HUDEP-2 (cell line): ENCODE data around the gene SEPSECS.

Experiments used
- DNase-seq, 76 experiments: peaks; one replicate each; lab custom pipeline; 2025; ENCODE audit not compliant: unreplicated experiment in 76 of 76; lab: John Stamatoyannopoulos, UW

Gene SEPSECS

DNA sequence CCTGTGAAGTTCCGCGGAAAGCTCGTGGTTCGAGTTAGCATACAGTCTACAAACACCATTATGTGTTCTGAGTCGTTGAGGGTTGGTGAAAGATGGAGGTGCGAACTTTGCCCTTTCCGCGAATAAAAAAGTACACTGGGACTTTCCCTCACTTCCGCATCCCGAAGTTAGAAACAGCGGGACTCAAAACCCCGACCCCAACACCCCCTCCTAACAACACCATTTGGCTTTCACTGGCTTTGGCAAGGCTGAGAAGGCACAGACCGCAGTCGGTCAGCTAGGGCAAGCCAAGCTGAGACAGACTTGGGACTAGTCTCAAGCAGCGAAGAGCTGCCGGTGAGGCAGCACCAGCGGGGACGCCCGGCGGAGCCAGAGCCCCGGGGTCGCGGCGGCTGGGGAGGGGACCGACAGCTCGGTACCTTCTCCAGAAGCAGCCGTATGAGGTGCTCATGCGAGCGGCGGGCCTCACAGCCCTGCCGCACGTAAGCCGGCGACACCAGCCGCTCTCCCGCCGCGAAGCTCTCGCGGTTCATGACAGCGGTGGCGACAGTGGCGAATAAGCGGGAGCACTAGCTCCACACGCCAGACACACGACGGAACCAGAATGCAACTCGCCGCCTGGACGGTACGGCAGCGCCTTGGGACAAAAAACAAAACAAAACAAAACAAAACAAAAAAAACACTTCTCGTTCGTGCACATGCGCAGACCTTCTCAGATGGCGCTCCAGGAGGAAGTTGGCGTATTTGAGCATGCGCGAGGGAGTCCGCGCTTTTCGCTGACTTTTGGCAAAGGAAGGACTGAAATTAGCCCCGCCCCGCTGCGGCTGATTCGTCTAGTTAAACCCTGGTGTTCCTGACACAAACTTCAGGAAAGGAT lies at the start of gene SEPSECS:
Gene SEPSECS (minus strand): TSS at position 613 of the 877 bp plus-strand sequence. CDS start 80 bp downstream, at position 533.
- DNase-seq, result peak; percentile 55 to 98 (median 94)

DNA sequence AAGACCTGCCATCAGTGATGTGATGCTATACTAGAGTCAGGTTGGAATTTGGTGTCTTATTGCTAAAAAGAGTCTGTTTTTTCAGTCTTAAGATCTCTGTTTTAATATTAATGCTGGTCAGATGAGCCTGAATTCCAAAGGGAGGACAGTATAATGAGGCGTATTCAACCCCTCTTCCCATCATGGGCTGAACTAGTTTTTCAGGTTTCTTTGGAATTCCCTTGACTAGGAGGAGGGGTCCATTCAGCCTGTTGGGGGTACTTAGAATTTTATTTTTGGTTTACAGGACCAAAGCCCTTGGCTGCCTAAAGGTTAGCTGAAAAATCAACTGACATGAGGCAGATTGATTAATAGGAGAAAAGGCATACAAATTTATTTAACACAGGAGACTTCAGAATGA lies 49.5 kb upstream of the SEPSECS start:
- no peak for DNase-seq

DNA sequence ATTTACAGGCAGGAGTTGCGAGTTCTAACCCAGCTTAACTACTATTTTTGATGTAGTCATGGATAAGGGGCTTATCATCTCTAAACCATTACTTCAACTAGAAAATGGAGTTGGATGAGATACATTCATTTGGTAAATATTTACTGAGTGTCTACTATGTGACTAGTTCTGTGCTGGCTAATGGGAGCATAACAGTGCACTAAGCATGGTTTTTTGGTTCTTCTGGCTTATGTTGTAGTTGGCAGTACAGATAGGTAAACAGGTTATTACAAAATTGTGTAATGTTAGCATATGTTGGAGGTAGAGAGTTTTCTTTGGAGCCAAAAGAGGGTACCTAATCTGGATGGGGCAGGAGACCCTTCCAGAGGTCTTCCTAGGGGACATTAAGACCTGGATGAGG lies 47.7 kb upstream of the SEPSECS start:
- DNase-seq, result no peak

DNA sequence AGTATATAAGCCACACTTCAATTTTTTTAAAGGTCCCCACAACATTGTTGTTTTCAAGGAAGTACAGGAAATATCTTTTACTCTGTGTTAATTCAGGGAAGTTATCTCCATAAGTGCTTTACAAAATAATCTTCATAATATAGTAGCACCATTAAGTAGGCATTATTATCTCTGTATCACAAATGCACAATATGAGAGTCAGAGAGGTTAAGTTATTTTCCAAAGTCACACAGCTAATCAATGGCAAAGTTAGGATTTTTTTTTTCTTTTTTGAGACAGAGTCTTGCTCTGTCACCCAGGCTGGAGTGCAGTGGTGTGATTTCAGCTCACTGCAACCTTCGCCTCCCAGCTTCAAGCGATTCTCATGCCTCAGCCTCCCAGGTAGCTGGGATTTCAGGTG lies 38.5 kb upstream of the SEPSECS start:
- no peak for DNase-seq

DNA sequence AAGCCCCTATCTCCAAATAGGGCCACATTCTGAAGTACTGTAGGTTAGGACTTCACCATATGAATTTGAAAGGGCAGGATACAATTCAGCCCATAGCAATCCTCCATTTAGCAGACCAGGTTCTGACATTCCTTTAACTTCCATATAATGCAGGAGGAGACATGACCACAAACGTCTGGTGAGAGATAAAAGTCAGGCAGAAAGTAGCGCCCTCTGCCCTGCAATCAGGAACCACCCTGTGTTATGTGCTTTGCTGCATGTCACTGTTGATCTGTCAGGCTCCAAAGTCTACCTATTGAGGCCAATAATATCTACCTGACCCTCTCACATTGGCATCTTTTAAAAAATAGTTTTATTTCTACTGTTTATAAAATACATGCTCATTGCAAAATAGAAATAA lies 30.2 kb upstream of the SEPSECS start:
- peak in 6 of 76 experiments; percentile 2 to 13 (median 8) for DNase-seq

DNA sequence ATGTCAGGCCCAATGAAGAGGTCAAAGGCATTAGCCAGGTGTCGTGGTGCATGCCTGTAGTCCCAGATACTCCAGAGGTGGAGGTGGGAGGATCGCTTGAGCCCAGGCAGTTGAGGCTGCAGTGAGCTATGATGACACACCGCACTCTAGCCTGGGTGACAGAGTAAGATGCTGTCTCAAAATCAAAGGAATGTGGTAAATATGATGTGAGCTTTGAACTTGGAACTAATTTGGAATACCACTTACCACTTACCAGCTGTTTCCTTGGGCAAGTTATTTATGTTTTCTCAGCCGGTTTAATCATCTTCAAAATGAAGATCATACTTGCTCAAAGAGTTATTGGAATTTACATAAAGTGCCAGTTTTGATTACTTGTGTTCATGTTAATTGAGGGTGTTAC lies 23.8 kb upstream of the SEPSECS start:
- DNase-seq, result no peak

DNA sequence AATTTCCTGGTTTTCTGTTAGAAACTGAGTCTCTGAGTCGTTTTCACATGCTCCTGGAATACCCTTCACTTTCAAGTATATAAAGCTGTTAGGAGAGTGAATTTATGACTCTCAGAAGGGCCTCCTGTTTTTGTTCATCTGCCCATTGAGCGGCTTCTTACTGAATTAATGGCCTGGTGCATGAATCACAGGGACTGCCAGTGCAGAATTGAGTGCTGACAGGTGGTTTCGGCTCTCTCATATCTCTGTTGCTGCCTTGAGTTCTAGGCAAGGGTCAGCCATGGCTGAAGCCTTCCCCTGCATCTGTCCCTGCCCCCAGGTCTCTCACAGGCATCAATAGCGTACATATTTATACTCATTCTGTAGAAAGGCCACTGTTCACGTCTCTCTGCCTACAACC lies 22.7 kb upstream of the SEPSECS start:
- DNase-seq, result no peak

DNA sequence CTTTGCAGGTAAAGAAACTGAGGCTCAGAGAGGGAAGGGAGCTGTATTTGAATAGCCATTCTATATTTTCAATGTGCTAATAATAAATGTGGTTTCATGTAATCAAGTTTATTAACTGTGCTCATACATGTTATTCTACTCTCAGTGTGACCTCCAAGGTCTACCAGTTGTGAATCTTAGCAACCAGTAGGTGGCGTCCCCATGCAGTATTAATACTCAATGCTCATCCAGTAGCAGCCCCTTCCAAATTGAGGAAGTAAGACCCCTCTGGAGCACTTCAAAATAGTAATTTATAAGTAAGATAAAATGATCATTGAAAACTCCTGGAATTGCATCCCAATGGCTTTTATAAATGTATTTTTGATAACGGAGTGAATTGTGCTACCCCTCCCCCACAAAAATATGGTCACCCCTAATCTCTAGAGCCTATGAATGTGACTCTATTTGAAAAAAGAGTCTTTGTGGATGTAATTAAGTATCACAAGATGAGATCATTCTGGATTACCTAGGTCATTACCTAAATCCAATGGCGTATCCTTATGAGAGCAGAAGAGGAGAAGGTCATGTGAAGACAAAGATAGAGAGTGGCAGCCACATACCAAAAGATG lies 20.4 kb upstream of the SEPSECS start:
- DNase-seq, result peak in 42 of 76 experiments; percentile 0 to 62 (median 22)

DNA sequence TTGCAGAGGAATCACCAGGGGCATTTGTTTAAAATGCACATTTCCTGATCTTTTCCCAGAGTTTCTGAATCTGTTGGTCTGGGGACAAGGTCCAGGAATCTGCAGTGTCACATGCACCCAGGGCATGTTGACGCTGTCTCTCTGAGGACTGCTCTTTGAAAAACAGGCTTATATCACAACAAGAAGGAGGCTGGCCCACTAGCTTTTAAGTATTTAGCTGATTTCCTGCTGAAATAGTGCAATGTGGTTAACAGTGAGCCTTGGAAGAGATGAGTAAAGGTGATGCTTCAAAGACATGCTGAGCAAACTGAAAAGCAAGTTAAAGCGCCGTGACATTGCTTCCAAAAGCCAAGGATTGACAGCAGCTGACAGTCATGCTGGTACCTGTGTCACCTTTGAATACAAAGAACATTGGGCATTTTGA lies 18.6 kb upstream of the SEPSECS start:
- DNase-seq, result no peak

DNA sequence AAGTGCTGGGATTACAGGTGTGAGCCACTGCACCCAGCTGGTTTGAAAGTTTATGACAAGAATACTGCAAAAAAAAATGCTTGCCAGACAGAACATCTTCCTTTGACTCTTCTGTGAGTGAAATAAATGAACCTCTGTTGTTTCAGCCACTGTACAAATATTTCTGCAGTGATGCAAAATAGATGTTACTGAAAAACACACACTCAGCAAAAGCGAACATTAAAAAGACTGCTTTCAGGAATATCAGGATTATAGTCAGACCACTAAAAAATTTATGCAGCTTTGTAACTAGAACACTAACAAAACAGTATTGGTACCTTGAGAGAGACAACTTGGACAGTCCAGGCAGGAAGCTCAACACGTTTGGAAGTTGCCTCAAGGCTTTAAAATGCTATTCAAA lies 16.9 kb upstream of the SEPSECS start:
- no peak for DNase-seq

DNA sequence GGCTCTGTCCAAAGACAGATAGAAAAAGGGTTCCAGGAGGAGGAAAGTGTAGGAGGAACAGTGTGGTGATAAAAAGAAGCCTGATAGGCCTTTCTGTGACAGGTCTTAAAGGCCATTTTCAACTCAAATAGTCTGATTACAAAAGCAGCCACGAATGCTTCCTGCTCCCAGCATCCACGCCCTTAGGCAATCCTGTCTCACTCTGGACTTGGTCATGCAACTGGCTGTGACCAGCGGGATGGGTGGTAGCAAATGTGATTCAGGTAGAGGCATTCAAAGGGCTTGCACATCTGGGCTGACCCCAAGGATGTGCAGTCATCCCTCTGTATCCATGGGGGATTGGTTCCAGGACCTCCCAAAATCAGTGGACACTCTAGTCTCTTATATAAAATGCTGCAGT lies 14.4 kb upstream of the SEPSECS start:
- DNase-seq, result no peak

DNA sequence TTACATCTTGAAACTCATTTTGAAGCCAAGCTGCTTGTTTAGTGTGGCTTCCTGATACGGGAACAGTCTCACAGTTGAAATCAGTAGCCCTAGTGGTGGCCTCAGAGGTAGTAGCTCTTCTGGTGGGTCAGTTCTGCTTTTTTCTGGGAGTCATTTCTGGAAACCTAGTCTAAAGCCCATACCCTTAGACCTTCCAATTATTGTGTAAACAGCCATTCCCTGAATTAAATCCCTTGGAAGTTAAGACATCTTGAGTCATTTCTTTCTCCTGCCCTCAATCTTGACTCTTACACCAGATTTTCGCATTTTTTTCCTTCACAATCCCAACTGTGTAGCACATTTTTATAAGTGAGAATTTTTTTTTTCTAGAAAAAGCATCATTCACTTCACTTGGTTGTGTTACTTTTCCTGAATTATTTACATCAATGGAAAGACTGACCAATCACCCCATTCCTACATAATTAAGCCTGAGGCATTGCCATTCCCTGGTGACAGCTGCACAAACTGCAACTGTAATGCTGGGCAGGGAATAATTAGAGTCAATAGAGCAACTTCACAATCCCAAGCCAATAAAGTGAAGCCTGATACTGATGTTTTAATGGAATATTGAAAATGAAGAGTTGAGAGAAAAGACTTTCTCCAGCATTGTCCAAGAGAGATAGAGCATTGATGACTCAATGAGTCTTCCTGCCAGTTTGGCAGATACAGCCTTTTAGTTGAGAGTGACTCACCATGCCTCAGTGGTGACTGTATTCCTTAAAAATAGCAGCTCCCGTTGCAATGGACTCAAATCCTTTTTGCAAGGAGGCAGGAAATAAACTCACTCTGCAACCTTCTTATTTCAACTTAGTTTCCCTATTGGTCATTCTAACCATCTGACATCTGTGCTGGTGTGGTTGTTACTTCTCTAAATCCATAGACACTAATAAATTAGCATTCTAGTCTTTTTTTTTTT lies 13.0 kb upstream of the SEPSECS start:
- peak in 3 of 76 experiments; percentile 5 to 10 (median 9) for DNase-seq

DNA sequence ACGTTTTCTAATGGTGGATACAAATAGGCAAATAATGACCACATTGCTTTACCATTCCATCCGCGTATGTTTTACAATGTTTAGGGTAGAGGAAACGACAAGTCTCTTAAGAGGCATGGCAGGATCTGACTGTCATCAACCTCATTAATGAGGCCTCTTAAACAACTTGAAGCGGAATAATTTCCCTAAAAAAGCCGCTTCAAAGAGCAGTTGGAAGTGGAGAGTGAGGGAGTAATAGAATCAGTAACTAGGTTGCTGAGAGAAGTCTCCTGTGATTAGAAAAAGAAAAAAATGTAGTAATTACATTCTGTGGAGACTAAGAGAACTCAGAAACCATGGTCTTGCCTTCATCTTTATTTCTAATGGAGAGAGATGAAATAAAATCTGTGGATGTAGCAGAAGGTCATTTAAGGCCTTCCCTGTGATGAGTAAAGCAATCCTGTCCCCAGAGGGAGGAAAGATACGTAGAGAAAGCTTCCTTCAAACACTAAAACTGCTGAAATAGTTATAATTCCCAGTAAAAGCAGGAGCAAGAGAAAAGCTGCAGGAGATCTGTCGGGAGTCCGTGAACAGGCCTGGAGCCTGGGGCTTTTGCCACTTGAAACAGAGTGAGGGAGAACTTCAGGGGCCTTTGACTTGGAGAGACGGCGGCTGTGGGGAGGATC lies 11.1 kb upstream of the SEPSECS start:
- no peak for DNase-seq

DNA sequence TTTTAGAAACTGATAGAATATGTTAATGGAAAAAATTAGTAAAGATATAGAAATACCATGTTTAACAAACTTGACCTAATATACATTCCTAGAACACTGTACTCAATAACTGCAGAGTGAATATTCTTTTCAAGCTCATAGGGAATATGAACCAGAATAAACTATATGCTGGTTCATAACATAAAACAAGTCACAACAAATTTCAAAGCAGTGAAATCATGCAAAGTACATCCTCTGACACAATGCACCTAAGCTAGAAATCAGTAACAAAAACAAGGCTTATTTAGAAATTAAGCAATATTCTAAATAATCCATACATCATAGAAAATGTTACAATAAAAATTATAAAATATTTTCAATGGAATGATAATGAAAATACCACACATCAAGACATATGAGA lies 9.2 kb upstream of the SEPSECS start:
- no peak for DNase-seq

DNA sequence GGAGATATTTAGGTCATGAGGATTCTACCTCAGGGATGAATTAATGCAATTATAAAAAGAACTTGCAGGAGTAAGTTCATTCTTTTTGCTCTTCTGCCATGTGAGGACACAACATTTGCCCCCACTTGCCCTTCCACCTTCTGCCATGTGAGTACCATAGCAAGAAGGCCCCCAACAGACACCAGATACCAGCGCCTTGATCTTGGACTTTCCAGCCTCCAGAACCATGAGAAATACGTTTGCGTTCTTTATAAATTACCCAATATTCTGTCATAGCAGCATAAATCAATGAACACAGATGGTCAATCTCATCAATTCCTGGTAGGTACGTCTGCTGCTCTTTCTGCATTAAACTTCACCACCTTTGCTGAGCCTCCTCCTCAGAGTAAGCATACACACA lies 5.7 kb upstream of the SEPSECS start:
- no peak for DNase-seq

DNA sequence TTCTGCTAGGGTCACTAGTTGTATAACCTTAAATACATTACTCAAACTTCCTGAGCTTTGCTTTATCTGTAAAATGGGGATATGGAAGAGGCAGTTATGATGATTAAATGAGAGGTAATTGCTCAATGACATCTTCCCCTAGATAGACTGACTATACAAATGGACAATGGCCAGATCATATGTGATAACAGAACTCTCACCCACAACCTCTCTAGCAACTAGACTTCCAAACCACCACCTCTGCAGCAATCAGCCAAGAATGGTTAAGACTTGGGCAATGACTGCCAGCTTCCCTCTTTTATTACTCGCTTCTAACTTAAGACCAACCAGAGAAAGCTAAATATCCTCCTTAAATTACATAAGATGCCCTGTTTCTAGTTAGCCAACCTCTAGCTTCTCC lies 2.9 kb upstream of the SEPSECS start:
- no peak for DNase-seq

DNA sequence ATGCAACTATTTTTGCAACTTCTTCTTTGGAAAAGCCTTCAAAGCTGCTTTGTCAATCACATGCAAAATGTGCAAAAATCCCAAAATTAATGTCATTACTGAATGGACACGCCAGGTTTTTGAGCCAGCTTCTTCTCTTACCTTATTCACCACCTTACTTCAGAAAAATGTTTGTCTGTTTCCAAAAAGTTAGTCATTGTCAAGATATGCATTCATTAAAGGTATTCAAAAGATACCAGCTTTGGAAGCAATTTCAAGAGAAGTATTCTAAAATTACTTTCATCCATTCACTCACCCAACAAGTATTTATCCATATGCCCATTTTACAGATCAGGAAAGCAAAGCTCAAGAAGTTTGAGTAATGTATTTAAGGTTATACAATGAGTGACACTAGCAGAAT lies 2.3 kb upstream of the SEPSECS start:
- DNase-seq, result no peak

DNA sequence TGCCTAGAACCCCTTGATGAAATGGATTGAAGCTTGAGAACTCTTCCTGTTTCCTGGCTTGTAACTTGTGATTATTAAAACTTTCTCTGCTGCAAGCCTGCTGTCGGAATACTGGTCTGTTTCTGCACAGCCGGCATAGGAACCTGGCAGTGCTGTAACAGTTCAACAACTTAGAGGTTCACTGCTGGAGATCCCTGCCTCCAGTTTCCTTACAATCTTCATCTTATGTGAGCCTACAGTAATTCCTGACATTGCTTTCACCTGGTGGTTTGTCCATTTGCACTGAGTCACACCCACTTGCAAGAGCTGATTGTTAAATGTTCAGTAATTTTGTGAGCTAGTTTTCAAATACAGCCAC lies 1.3 kb upstream of the SEPSECS start:
- DNase-seq, result peak in 1 of 76 experiments; percentile 2

DNA sequence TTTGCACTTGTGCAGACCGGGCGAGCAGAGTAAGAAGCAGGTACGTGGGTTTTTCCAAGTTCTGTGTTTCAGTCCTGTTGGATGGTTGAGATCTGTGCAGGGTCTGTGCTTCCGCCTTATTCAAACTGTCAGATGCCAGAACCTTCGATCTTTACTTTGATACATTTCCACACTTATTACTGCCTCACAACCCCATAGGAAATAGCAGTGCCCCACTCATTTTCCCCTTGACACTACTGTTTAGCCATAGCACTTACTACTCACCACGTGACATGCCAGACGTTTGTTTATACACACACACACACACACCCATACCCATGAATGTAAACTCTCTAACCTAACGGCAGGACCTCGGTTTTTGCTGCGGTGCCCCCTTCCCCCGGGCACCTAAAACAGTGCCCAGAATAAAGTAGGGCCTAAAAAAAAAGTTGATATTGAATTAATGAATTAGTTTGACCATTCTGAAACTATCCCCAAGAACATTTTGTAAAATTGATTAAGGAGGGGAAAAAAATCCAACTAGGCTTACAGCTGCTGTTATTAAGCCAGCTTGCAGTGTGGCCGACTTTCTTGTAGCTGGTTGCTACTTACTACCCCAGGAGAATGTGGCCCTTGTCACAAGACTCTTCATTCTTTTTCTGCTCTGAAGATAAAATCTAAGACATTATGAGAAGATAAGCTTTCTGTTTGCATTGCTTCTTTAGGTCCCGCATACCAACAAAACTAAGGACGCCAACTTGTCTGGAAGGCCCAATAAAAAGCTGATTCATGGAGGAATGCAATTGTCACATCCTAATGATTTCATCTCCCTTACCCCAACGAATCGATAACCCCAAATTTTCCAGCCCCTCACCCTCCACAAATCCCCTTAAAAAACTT lies 704 bp upstream of the SEPSECS start:
- peak in 14 of 76 experiments; percentile 3 to 61 (median 38) for DNase-seq

DNA sequence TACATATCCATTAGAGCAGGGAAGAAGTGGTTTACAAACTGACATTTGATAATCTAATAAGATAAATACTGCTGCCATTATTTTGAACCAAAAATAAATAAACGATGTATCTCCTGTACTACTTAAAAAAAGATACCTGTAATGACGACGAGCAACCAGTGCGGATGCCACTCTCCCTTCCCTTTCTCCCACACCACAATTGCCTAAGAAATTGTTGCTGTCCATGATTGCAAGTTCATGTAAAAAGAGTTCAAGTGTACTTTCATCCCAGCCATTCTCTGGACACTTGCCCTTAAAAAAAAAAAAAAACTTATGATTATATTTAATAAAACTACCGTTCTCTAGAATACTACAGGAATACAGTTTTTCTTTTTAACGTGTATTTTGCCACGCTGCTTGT lies 1.4 kb downstream of the SEPSECS start:
- no peak for DNase-seq
